Stimulated activated CD8-positive, alpha-beta memory T cell treated with anti-CD3 and anti-CD28 coated beads, Interleukin-15, amount 100 ng/mL, for 4 hours (primary cell): ENCODE data around the gene ADORA1.

Source experiments
- DNase-seq, 2 donors: peaks; one replicate each; pipeline ENCODE4 v3.0.0-alpha.2; 2020; ENCODE audit warnings: low read depth in 2 of 2

The ADORA1 gene

DNA sequence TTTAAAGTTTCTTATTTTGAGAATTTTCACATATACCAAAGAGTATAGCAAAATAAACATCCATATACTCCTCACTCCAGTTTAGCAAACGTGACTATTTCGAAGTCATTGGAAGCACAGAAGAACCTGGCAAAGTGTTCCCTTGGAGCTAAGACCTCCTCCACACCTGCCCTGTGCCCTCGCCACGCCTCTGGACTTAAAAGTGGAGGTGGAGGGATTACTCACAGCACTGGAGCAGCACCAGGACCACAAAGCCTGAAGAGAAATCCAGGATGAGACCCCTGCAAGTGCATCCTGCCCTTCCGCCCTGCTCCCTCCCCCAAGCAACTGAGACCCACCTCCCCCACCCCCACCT lies 58.5 kb downstream of the ADORA1 start:
- no peak for DNase-seq

- no peak for DNase-seq
These were observed 59.1 kb downstream of the ADORA1 start, which contains the start of gene CHI3L1 for GRCh38 chr1:203186446-203187303. Gene CHI3L1 (minus strand): TSS chr1:203186704. CDS start chr1:203186623, 81 bp downstream.

- DNase-seq = no peak
These were observed 59.8 kb downstream of the ADORA1 start for GRCh38 chr1:203187304-203187685.

DNA sequence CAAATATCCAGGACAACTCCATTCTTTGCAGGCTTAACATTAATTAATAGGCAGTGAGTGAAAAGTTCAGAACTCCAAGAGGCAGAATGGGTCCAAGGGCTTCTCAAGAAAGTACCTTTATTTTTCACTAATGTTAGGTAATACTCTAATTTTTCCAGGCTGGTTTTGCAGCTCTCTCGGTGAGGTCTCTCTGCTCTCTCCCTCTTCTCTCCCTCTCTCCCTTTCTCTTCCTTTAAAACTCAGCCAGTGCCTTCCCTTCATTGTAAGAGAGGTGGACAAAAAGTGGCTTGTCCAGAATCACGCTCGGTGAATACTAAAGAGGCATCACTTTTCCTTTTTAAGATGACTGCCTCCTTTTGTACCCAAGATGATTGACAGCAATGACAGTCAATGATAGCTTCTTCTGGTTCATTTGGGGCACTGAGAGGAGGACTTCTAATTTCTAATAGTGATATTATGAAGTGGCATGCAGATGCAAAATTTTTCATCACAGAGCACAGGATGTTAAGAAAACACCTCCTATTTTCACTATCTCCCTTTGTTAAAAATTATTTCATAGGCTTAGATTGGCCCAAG lies 60.3 kb downstream of the ADORA1 start:
- no peak for DNase-seq

DNA sequence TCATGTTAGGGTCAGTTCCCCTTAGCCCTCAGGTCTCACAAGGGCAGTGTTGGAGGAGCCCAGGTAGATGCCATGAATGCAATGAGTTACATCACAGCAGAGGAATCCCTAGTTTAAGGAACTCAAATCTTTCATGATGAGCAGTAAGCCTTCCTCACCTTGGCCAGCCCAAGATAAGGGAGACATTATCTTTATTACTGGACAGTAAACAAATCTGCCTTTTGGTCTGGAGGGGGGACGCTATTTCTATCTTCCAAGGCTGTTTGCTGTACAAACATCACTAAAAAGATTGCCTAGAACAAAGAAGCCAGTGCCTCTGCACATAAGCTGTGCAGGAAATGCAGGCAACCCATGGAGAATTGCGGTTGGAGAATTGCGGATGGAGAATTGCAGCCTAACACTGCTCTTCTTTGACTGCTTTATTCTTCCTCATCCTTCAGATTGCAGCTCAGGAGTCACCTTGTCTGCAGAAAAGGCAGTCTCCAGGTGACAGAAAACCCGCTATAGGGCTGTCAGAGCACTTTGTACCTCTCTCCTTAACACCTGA lies 61.2 kb downstream of the ADORA1 start:
- DNase-seq = no peak

- no peak for DNase-seq
These were observed 62.4 kb downstream of the ADORA1 start for GRCh38 chr1:203189951-203190352.

GRCh38 chr1:203190949-203191348 lies 63.4 kb downstream of the ADORA1 start:
- DNase-seq = no peak

- no peak for DNase-seq
These were observed 68.8 kb downstream of the ADORA1 start for GRCh38 chr1:203196371-203196770.

DNA sequence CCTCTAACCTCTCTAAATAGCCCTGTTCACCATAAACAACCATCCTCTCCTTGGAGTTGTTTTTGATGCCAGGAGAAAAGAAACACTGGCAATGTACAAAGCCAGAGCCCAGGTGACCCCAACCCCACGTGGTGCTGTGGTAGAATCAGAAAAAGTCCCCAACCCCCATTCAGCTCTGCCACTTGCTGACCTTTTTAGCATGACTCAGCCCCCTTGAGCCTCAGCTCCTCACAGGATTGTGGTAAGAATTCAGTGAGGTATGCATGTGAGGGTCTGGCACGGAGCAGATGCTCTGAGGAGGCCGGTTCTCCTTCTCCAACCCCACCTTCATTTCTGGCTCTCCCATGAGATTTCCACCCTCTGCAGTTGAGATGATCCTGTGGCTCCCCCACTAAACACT lies 70.1 kb downstream of the ADORA1 start:
- no peak for DNase-seq

GRCh38 chr1:203199002-203199401 lies 71.5 kb downstream of the ADORA1 start:
- no peak for DNase-seq

DNA sequence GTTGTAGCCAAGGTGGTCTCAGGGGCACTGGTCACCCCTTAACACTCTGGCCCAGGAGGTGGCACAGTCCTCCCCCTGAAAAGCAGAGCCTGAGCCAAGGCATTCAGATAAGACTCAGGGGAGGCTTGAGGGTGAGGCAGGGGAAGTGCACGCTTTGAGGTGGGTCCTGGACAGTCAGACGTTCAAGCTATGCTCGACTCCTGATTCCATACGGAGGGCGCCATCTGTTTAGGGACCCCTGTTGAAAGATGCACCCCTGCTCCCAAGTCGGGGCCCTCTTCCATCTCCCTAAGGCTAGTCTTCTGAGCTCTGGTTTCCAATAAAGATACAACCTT lies 71.9 kb downstream of the ADORA1 start:
- no peak for DNase-seq

GRCh38 chr1:203199816-203200571 lies 72.5 kb downstream of the ADORA1 start:
- no peak for DNase-seq

DNA sequence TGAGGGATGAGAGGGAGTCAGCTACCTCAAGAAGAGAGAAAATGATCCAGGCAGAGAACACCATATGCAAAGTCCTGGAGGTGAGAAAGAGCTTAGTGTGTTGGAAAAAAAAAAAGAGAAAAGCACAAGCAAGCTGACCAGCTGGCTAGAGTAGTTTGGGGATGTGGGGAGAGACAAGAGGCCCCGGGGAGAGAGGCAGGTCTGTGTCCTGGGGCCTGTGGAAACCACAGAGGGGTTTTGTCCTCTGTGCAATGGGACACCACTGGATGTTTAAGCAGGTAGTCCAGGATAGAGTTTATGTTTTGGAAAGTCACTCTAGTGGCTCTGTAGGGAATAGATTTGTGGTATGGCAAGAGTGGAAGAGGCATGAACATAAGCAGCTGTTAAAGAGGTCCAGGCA lies 73.4 kb downstream of the ADORA1 start:
- DNase-seq = no peak

- DNase-seq = no peak
These were observed 74.1 kb downstream of the ADORA1 start for GRCh38 chr1:203201516-203202205.

DNA sequence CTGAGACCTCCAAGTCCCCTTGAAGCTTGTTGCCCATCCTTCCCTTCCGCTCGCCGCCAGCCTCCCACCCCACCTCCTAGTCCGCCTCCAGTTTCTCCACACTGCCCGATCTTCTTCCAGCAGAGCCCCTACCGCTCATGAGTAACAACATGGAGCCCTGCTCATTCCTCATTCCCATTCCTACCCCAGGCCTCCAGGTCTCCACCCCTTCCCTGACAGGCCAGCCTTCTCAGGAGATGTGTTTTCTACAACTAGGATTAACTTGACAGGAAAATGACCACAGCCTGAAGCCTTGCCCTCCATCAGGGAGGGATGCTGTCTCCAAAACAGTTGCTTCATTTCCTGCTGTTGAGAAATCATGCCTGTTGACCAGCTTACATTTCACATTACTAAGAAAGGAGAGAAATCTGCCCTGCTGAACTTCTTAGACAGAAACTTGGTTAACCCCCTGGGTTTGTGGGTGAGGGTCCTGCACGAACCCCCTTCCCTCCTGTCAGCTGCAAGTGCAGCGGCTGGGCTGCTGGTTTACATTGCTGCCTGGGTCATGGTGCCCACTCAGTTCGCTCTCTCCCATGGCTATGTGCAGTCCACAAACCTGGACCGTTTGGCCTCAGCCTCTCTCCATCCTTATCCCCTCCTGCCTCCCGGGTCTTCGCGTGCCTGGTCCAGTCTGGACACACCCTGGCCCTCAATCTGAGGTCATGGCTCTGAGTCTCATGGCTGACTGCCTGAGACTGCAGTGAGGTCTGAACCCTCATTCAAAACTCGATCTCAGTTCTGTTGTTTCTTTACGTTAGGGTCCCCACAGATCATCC lies 75.1 kb downstream of the ADORA1 start:
- no peak for DNase-seq

GRCh38 chr1:203204756-203205155 lies 77.2 kb downstream of the ADORA1 start:
- no peak for DNase-seq

- DNase-seq = no peak
These were observed 78.7 kb downstream of the ADORA1 start for GRCh38 chr1:203206129-203206687.

GRCh38 chr1:203207751-203208150 lies 80.2 kb downstream of the ADORA1 start:
- DNase-seq = no peak

DNA sequence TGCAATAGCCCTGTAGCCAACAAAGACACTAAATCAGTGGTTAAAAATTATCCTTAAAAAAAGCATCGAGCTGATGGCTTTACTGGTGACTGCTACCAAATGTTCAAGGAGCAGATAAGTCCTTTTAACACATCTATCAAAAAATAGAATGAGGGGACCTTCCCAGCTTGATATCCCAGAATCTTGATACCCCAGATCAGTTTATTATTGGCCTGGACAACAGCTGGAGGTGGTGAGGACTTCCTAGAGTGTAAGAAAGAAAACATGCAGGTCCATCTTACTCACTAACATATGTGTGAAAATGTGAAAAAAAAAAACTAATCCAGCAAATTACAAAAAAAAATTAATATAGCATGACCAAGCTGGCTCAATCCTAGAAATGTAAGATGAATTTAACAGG lies 80.7 kb downstream of the ADORA1 start:
- no peak for DNase-seq

DNA sequence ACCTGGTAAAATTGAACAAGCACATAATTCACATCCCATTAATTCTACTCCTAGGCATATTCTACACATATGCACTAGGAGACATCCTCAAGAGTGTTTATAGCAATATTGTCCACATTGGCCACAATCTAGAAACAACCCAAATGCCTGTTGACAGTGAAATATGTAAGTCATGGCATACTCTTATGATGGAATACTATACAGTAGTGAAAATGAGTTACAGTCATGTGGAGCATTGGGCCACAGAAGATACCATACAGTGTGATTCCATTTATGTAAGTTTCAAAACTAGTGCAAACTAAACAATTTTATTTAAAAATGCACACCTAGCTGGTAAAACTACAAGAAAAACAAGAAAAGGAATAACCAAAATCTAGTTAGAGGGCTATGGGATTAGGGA lies 82.8 kb downstream of the ADORA1 start:
- DNase-seq = no peak

- no peak for DNase-seq
These were observed 83.5 kb downstream of the ADORA1 start for GRCh38 chr1:203210988-203211387.
